SK-N-MC (cell line): Measurements from ENCODE around the gene SLC41A3.

Source experiments
- EZH2 ChIP-seq: fragments of 200-600 bp; sonication (generic); IDR thresholded peaks from one replicate; pipeline ENCODE4 v1.6.1; 2017; ENCODE audit warnings: antibody characterized with exemption
- POLR2AphosphoS5 ChIP-seq: IDR thresholded peaks from 2 replicates; pipeline ENCODE4 v1.6.1; 2012; ENCODE audit warnings: mild to moderate bottlenecking, low read depth, low read length, borderline replicate concordance

DNA sequence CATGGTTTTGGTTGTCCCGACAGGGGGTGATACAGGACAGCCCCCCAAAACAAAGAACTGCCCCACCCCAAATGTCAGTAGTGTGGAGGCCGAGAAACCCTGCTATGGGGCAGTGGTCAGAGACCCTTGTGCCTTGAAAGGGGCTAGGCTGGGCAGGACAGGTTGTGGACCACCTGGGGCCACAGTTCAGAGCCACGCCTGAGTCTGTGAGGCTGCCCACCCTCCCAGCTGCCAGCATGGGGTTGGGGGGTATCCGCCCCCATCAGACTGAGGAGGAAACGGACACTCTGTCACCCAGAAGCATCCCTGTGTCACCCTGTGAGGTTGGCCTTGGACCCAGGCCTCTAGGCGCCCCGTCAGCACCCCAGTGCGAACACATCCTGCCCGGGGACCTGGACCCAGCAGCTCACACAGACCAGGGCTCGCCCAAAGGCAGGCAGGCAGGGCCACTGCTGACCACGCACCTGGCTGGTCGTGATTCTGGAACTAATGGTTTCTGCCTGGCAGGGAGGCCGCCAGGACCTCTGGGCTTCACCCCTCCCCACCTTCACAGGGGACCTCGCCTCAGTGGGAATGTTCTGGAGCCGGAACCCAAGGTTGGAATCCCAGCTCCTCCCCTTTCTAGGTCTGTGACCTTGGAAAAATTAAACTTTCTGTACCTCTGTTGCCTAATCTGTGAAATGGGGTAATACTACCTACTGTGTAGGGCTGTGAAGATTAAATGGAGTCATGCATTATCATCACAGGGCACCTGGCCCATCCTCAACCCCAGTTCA is 1.4 kb downstream of the SLC41A3 start:
- TF ChIP-seq POLR2AphosphoS5: no peak
- TF ChIP-seq EZH2: no peak
